Stimulated activated CD4-positive, alpha-beta T cell treated with anti-CD3 and anti-CD28 coated beads, Interleukin-15, amount 100 ng/mL, for 48 hours (primary cell): ENCODE results near the gene ATG2A.

Experiments
- DNase-seq, 2 donors: peaks; one replicate each; pipeline ENCODE4 v3.0.0-alpha.2; 2020; ENCODE audit warnings: low read depth in 2 of 2

ATG2A gene

GRCh38 chr11:64916775-64917662 is at the start of gene ATG2A:
Gene ATG2A, minus strand, starts transcription at chr11:64917209. Its CDS starts 74 bp downstream, at chr11:64917135.
- peak; percentile 98 to 99 for DNase-seq

DNA sequence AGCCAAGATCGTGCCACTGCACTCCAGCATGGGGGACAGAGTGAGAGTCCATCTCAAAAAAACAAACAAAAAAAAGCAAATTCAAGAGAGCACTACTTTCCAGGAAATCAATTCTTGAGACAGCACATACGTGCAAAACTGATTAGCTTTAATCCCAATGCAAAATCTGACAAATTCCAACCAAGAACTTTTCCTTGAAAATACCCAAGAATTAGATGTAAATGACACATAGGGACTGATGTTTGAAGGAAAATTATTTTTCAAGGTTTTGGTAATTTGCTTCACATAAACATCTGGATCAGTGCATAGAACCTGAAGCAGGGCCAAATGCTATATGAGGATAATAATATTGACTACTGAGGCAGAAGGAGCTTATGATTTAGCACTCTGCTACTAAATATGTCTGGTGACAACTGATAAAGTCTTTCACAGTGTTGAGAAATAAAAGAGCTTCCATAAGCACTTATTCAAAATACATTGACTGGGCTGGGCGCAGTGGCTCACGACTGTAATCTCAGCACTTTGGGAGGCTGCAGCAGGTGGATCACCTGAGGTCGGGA is 46.1 kb upstream of the ATG2A start:
- DNase-seq: no peak

DNA sequence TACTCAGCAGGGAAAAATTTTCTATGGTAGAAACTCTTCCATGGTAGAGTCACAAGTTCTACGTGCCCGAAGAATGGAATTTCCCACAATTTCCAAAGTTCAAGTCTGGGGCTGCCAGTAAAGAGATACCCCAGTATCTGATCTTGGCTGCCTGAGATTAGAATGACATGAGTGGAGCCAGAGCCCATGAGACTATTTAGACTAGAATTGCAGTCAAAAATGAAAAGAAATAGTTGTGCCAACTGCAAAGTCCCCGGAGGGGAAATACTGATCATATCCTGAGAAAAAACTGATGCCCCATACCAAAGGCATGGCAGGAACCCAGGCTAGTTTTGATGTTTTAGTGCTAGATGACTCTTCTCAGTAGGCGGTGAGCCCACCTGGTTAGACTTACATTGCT is 43.7 kb upstream of the ATG2A start:
- no peak for DNase-seq

DNA sequence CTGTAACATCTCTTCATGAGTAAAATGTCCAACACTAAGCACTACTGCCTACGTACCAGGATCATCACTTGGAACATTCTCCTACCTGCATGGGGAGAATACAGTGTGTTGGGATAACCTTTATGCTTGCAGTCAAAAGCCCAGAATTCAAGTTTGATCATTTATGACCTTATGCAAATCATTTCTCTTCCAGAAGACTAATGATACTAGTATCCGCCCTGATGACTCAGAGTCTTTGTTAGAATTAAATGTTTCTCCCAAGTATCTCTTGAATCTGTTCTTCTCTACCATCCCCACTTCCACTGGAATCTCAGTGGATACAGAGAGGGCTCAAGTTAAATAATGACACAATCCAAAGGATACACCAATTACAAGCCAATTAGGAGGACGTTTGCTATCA is 42.5 kb upstream of the ATG2A start:
- DNase-seq: no peak

DNA sequence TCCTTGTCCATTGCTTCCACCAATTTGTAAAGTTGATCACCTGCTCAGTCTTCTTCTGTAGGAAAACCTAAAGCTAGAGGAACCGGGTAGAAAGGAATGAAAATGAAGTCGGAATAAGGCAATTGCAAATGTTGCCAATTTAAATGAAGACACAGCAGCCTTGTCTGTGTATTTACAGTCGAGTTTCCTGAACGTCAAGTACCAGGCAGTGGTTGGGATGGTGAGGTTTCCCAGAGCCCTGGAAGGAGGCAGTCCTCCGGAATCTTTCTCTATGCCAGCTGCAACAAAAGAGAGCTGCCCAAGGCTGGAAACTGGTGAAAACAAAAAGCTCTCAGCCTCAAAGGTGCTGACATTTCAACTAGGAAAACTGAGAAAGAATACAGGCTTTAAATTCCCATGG is 37.2 kb upstream of the ATG2A start:
- DNase-seq: no peak

GRCh38 chr11:64951529-64951928 is 34.5 kb upstream of the ATG2A start:
- DNase-seq: no peak

GRCh38 chr11:64947208-64947814 is 30.3 kb upstream of the ATG2A start:
- no peak for DNase-seq

DNA sequence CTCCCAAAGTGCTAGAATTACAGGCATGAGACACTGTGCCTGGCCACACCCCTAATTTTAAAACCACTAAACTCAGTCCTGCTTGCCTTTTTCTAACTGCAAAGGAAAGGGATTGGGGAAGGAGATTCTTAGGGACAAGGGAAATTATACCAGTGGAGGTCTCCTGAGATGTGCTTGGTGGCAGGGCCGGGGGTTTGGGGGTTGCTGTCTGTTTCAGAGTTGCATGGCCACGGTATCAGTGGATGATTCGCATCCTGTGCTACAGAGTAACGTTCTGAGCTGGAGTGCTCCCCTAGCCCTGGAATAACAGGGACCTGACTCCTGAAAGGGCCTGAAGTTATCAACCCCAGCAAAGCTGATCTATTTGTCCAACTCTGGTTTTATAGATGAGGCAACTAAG is 19.5 kb upstream of the ATG2A start:
- DNase-seq: no peak

DNA sequence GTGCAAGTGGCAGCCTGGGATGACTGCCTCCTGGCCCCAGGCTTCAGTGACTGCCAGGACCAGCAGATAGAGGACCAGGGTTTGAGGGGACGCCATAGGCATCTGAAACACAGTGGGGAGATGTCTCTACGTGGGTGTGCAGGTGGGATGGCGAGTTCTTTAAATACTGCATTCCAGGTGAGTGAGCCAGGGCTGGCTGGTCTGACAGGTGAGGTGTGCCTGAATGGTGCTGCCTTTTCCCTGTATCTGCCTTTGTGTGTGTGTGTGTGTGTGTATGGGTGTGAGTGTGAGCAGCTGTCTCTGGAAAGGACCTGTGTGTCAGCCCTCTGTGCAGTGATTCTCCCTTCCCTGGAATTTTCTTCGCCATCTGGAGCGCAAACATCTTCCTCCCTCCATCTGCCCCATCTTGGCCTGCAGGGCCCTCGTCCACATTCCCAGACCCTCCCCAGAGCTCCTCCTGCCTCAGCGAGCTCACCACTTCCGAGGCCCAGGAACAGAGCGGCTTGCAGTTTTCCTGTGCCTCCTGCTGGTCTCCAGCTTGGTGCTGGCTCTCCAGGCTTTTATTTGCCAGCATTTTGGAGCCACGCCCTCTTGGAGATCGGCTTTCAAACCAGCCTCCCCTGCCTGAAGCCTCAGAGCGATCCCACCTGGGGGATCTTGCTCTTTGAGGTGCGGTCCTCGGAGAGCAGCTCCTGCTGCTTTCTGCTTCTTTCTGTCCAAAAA is 18.5 kb upstream of the ATG2A start, which contains the start of gene GPHA2:
Gene GPHA2, minus strand, starts transcription at position 535 of the 723 bp plus-strand sequence. Its CDS starts 433 bp downstream, at position 102.
- DNase-seq: no peak

GRCh38 chr11:64934682-64935358 is 17.8 kb upstream of the ATG2A start:
- DNase-seq: no peak

DNA sequence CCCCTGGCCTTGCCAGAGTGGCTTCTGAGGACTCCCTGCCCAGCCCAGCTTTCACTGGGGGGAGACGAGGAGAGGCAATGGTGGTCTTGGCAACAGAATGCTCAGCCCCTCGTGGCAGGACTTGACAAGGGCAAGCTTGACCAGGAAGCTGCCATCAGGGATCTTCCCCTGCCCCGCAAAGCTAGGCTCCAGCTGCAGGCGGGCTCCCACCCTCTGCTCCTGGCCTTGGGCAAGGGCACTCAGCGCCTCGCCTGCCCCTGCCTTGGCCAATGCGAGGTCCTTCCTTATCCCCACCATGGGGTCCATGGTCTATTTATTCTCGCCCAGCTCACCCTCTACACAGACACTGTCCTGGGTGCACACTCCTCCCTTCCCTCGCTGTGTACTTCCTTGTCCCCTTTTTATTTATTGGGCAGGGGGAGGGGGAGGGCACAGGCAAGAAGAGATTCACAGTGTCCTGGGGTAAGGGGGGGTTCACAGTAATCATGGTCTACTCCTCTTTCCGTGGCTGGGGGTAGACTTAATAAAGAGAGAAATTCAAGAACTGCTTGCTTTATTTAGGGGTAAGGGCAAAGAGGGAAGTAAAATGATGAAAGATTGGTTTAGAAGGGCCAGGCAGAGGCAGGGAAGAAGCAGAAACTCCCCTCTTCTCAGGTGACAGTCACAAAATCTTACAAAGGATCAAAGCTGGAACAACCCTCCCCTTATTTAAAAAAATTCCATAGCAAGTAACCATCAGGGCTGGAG is 17.1 kb upstream of the ATG2A start:
- DNase-seq: no peak

DNA sequence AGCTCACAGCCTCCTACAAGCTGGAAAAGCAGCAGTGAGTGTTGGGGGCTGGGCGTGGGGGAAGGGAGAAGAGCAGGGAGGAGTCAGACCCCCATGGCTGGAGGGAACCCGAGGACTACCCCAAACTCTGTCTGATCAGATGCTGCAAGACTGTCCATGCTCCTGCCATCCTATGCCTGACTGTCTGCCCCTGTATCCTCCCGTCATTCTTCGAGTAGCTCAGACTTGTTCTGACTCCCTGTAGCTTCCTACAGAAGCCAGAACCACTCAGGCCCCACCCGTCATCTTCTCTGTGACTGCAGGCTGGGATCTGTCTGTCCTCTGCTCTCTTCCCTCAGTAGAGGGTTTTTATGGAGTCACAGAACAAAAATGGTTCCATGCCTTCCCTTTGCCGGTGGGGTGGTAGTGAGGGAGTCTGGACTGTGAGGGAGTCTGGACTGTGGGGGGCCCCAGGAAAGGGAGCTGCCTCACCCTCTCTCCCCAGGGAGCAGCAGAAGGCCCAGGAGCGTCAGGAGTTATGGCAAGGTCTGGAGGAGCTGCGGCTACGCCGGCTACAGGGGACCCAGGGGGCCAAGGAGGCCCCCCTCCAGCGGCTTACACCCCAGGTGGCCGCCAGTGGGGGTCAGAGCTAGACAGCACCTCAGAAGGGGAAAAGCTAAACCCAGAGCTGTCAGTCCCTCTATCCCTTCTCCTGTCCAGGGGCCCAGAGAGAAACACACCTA is 16.4 kb upstream of the ATG2A start:
- no peak for DNase-seq

DNA sequence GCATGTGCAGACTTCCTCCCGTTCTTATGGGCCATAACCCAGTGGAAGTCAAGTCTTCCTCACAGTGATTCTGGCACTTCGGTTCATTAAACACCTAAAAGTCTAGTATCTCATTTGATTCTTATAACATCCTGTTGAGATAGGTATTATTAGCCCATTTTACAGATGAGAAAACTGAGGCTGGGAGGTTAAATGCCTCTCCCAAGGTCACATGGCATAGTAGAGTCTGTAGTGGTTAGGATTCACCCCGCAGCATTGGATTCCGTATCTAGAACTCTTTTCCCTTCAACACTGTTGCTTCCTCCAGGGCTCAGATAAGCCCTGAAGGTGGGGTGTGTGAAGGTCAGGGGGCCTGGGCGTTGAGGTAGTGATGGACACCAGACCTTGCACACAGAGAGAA is 15.3 kb upstream of the ATG2A start:
- no peak for DNase-seq

DNA sequence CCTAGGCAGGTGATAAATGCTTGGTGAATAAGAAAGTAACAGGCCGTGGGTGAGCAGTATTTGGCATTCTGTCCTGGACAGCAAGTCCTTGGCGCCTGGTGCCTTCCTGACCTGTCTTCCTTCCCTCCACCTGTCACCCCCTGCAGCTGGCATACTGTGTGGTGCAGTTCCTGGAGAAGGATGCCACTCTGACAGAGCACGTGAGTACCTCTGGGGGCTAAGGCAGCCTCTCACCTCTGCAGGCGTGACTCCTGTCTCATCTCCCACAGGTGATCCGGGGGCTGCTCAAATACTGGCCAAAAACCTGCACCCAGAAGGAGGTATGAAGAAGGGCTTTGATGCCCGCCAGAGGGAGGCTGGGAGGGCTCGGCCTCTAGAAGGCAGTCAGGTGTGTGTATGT is 14.3 kb upstream of the ATG2A start:
- no peak for DNase-seq

DNA sequence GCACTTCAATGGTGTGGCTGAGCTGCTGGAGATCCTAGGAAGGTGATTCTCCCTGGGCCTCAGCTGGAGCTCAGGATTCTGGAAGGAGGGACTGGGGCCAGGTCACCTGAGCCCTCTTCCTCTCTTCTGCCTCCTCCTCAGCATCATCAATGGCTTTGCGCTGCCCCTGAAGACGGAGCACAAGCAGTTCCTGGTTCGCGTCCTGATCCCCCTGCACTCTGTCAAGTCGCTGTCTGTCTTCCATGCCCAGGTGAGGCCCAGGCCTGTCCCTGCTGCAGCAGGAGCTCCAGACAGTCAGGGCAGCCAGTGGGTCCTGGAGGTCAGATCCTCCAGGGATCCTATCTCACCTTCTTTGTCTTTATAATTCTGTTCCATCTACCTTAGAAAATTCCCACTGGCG is 13.3 kb upstream of the ATG2A start:
- DNase-seq: no peak

DNA sequence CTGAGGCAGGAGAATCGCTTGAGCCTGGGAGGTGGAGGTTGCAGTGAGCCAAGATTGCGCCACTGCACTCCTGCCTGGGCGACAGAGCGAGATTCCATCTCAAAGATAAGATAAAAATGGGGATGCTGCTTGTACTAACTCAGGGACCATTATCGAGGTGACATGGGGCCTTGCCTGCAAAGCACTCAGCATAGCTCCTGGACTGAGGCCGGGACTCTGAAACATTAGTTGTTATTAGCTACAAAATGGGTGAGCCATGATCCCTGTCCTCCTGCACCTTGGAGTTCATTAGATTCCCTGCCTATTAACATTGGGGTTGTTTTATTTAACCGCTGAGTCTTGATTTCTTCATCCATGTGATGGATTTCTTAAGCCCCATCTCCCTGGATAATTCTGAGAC is 12.6 kb upstream of the ATG2A start:
- no peak for DNase-seq

DNA sequence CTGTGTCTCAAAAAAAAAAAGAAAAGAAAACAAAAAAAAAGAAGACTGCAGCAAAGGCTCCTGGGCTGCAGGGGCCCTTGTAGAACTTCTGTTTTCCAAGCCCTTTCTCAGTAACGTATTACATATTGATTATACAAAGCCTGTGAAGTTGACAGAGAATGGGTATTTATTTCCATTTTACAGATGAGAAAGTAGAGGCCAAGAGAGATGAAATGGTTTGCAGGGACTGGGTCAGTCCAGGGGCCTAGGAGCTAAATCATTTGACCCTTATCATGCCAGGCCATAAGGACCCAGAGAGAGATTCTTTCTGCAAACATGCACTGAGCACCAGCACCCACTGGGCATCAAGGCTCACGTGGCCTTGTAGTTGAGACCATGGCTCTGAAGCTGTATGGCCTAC is 11.9 kb upstream of the ATG2A start:
- no peak for DNase-seq

DNA sequence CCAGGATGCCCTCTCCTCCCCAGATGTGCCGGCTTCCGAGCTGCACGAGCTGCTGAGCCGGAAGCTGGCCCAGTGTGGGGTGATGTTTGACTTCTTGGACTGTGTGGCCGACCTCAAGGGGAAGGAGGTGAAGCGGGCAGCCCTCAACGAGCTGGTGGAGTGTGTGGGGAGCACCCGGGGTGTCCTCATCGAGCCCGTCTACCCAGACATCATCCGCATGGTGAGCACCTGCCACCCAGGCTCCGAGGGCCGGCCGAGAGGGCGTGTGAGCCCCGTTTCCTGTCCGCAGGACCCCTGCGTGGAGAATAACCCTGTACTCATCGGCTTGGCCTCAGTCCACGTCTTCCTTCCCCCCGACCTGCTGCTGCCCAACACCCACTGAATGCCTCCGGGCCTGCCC is 9.7 kb upstream of the ATG2A start:
- DNase-seq: no peak

GRCh38 chr11:64925536-64926436 is 8.8 kb upstream of the ATG2A start:
- no peak for DNase-seq
